ENCODE measurements around the gene NMNAT2. TPM values are rescaled to one million over a fixed set of nuclear protein-coding genes. Genes with fewer than 3 reads are reported as not detected.
A peak's percentile ranks its signal among the peaks of the same experiment; 100 is the strongest.

NMNAT2 gene
- total RNA-seq (2014; rRNA removed; shearing (Covaris generic)) (not detected in 2 replicates), total RNA-seq (2022) (not detected in 2 replicates), Bru-seq, nascent RNA (percentile 1 among the genes with signal in this experiment), BruChase-seq, experiment 1, labeled RNA remaining after a 6-hour chase (percentile 6 among the genes with signal in this experiment), BruChase-seq, experiment 2, labeled RNA remaining after a 2-hour chase (percentile 4 among the genes with signal in this experiment)
- long read RNA-seq, result 0 reads

GRCh38 chr1:183417772-183418491, at the start of gene NMNAT2:
Gene NMNAT2, minus strand, starts transcription at chr1:183418380. Its CDS starts 113 bp downstream, at chr1:183418267.
- BruUV-seq (replicated peaks), result no TSS peak
- H4K20me1 ChIP-seq (ENCODE audit: insufficient read depth, low read length), result no peaks in the 10 kb centered on the region
- no peak within 1 kb of the TSS for H3K27ac ChIP-seq (ENCODE audit: low read depth, low read length, poor library complexity, severe bottlenecking)
- intact Hi-C loops (cut with micrococcal nuclease; ENCODE audit: unreplicated experiment), result no loop called here
- no peak within 1 kb of the TSS for H3K4me3 ChIP-seq (ENCODE audit: low read depth, low read length, poor library complexity, severe bottlenecking)
- no peak within 1 kb of the TSS for H2AFZ ChIP-seq (ENCODE audit: low read length)
- DNase-seq (ENCODE audit: low spot score), result no peak
- no peaks in the 10 kb centered on the region for H3K4me1 ChIP-seq (ENCODE audit: insufficient read depth, low read length, poor library complexity, severe bottlenecking)
- H3K9me3 ChIP-seq (ENCODE audit: low read length), result no peaks in the 10 kb centered on the region
- H3K9me2 ChIP-seq (ENCODE audit: insufficient read depth, low read length), result no peaks in the 10 kb centered on the region
- no peak within 1 kb of the TSS for H3K4me2 ChIP-seq (ENCODE audit: low read length)
- H3K79me2 ChIP-seq (ENCODE audit: insufficient read depth, low read depth, low read length), result no peaks in the 10 kb centered on the region
- POLR2A ChIA-PET, result no interaction called here
- H3K36me3 ChIP-seq (ENCODE audit: insufficient read depth, low read length), result no peaks in the 10 kb centered on the region
- CTCF ChIA-PET (ENCODE audit: unreplicated experiment), result no interaction called here
- TF ChIP-seq EZH2phosphoT487 (IDR thresholded peaks at IDR 0.05; ENCODE audit: borderline replicate concordance, low read depth, low read length), result no peak
- no peak for TF ChIP-seq CTCF (conservative IDR thresholded peaks at IDR 0.05; ENCODE audit: low read length)

GRCh38 chr1:183467687-183468086, 49.5 kb upstream of the NMNAT2 start:
- peaks cover 3% of the 10 kb centered on the region; the same call in 1 of the 2 replicates for H3K36me3 ChIP-seq (ENCODE audit: insufficient read depth, low read length)
- ChIA-PET POLR2A (interaction anchor here (0.7 to 1.0 kb wide), 2 partner anchors 167 to 395 kb away, joined by 3 read pairs; no protein-coding TSS in a partner anchor), CTCF (ENCODE audit: unreplicated experiment) (no interaction called here)
- no peaks in the 10 kb centered on the region for H3K9me3 ChIP-seq (ENCODE audit: low read length)
- no peak for DNase-seq (ENCODE audit: low spot score)
- H3K4me1 ChIP-seq (ENCODE audit: insufficient read depth, low read length, poor library complexity, severe bottlenecking), result peaks cover 12% of the 10 kb centered on the region
- no peak overlapping the region for H3K27ac ChIP-seq (ENCODE audit: low read depth, low read length, poor library complexity, severe bottlenecking)
- H4K20me1 ChIP-seq (ENCODE audit: insufficient read depth, low read length), result no peaks in the 10 kb centered on the region
- TF ChIP-seq EZH2phosphoT487 (IDR thresholded peaks at IDR 0.05; ENCODE audit: borderline replicate concordance, low read depth, low read length) (no peak), CTCF (conservative IDR thresholded peaks at IDR 0.05; ENCODE audit: low read length) (no peak)
- H3K4me2 ChIP-seq (ENCODE audit: low read length), result no peak overlapping the region
- BruUV-seq (replicated peaks), result no TSS peak
- intact Hi-C loops (cut with micrococcal nuclease; ENCODE audit: unreplicated experiment), result no loop called here
- no peak overlapping the region for H2AFZ ChIP-seq (ENCODE audit: low read length)
- H3K4me3 ChIP-seq (ENCODE audit: low read depth, low read length, poor library complexity, severe bottlenecking), result no peak overlapping the region
- peaks cover 4% of the 10 kb centered on the region; the same call in 1 of the 2 replicates for H3K79me2 ChIP-seq (ENCODE audit: insufficient read depth, low read depth, low read length)
- no peaks in the 10 kb centered on the region for H3K9me2 ChIP-seq (ENCODE audit: insufficient read depth, low read length)

- TF ChIP-seq EZH2phosphoT487 (IDR thresholded peaks at IDR 0.05; ENCODE audit: borderline replicate concordance, low read depth, low read length) (no peak), CTCF (conservative IDR thresholded peaks at IDR 0.05; ENCODE audit: low read length) (no peak)
- no peaks in the 10 kb centered on the region for H3K36me3 ChIP-seq (ENCODE audit: insufficient read depth, low read length)
- no peaks in the 10 kb centered on the region for H3K9me2 ChIP-seq (ENCODE audit: insufficient read depth, low read length)
- H3K4me1 ChIP-seq (ENCODE audit: insufficient read depth, low read length, poor library complexity, severe bottlenecking), result peaks cover 12% of the 10 kb centered on the region
- H4K20me1 ChIP-seq (ENCODE audit: insufficient read depth, low read length), result no peaks in the 10 kb centered on the region
- H3K4me3 ChIP-seq (ENCODE audit: low read depth, low read length, poor library complexity, severe bottlenecking), result no peak overlapping the region
- H3K27ac ChIP-seq (ENCODE audit: low read depth, low read length, poor library complexity, severe bottlenecking), result no peak overlapping the region
- intact Hi-C loops (cut with micrococcal nuclease; ENCODE audit: unreplicated experiment), result no loop called here
- no peaks in the 10 kb centered on the region for H3K9me3 ChIP-seq (ENCODE audit: low read length)
- POLR2A ChIA-PET, result interaction anchor here (1.1 kb wide), 1 partner anchor 52 kb away, joined by 3 read pairs; no protein-coding TSS in a partner anchor
- no peak overlapping the region for H3K4me2 ChIP-seq (ENCODE audit: low read length)
- H3K79me2 ChIP-seq (ENCODE audit: insufficient read depth, low read depth, low read length), result no peaks in the 10 kb centered on the region
- no peak for DNase-seq (ENCODE audit: low spot score)
- no TSS peak for BruUV-seq (replicated peaks)
- no peak overlapping the region for H2AFZ ChIP-seq (ENCODE audit: low read length)
- CTCF ChIA-PET (ENCODE audit: unreplicated experiment), result no interaction called here
These were observed 48.6 kb upstream of the NMNAT2 start for GRCh38 chr1:183466781-183467180.

Measured in OCI-LY7 (cell line).